GM21381 (cell line): ENCODE measurements around the gene FCHO2.

Experiments used
- ATAC-seq: cut with Tn5 transposase; IDR thresholded peaks from one replicate; pipeline ENCODE4 v1.9.1; 2021; ENCODE audit warnings: mild to moderate bottlenecking, moderate library complexity; ENCODE audit not compliant: unreplicated experiment

Gene FCHO2

GRCh38 chr5:73030531-73030930 lies 74.7 kb downstream of the FCHO2 start:
- ATAC-seq, result no peak

- no peak for ATAC-seq
Observed at GRCh38 chr5:73030995-73031394, 75.2 kb downstream of the FCHO2 start.

- ATAC-seq, result no peak
Observed at GRCh38 chr5:73031839-73032238, 76.0 kb downstream of the FCHO2 start.

- ATAC-seq, result no peak
Observed at GRCh38 chr5:73032635-73033034, 76.8 kb downstream of the FCHO2 start.

GRCh38 chr5:73037545-73037944 lies 81.7 kb downstream of the FCHO2 start:
- ATAC-seq, result no peak

- ATAC-seq, result no peak
Observed at GRCh38 chr5:73039082-73039481, 83.2 kb downstream of the FCHO2 start.

- no peak for ATAC-seq
Observed at GRCh38 chr5:73042993-73043392, 87.2 kb downstream of the FCHO2 start.

- no peak for ATAC-seq
Observed at GRCh38 chr5:73044546-73044945, 88.7 kb downstream of the FCHO2 start.

- no peak for ATAC-seq
Observed at GRCh38 chr5:73045623-73046022, 89.8 kb downstream of the FCHO2 start.

GRCh38 chr5:73061593-73061992 lies 105.8 kb downstream of the FCHO2 start:
- no peak for ATAC-seq

- no peak for ATAC-seq
Observed at GRCh38 chr5:73066466-73066865, 110.6 kb downstream of the FCHO2 start.

GRCh38 chr5:73067213-73067612 lies 111.4 kb downstream of the FCHO2 start:
- ATAC-seq, result no peak

GRCh38 chr5:73081093-73081492 lies 125.3 kb downstream of the FCHO2 start:
- ATAC-seq, result no peak

- no peak for ATAC-seq
Observed at GRCh38 chr5:73088026-73088425, 132.2 kb downstream of the FCHO2 start.

- ATAC-seq, result no peak
Observed at GRCh38 chr5:73093943-73094342, 138.1 kb downstream of the FCHO2 start.

- no peak for ATAC-seq
Observed at GRCh38 chr5:73094415-73094814, 138.6 kb downstream of the FCHO2 start.

- no peak for ATAC-seq
Observed at GRCh38 chr5:73095564-73096238, 139.9 kb downstream of the FCHO2 start.

- no peak for ATAC-seq
Observed at GRCh38 chr5:73096239-73096575, 140.4 kb downstream of the FCHO2 start.

GRCh38 chr5:73097740-73098139 lies 141.9 kb downstream of the FCHO2 start:
- no peak for ATAC-seq

GRCh38 chr5:73100109-73100508 lies 144.3 kb downstream of the FCHO2 start:
- no peak for ATAC-seq

GRCh38 chr5:73103870-73104299 lies 148.0 kb downstream of the FCHO2 start:
- ATAC-seq, result no peak

- ATAC-seq, result no peak
Observed at GRCh38 chr5:73104326-73104725, 148.5 kb downstream of the FCHO2 start.

GRCh38 chr5:73106335-73106734 lies 150.5 kb downstream of the FCHO2 start:
- no peak for ATAC-seq
